ENCODE results near the gene KANSL2. TPM values are rescaled to one million over a fixed set of nuclear protein-coding genes. Genes with fewer than 3 reads are reported as not detected.
"Not testable (repeated sequence)": the region's sequence is repeated elsewhere in the genome, so short reads cannot be mapped to it uniquely, and the experiment has no call there.

Gene KANSL2
- total and polyA plus RNA-seq, 12 donors: 17.3 to 36.4 (median 22.0) TPM

- DNase-seq (no peak), ATAC-seq (no peak)
- intact Hi-C loops (cut with DNase I): loop anchor here in 1 of 10 donors (10.0 kb wide), 1 partner anchor 443 kb away; the partner anchor contains the start of gene CCDC184
- H3K27ac ChIP-seq: no peak overlapping the region
- peaks cover 0 to 34% (median 21%) of the 10 kb centered on the region in 7 donors for H3K27me3 ChIP-seq
- no peaks in the 10 kb centered on the region for H3K36me3 ChIP-seq
- TF ChIP-seq, protein P1, sequence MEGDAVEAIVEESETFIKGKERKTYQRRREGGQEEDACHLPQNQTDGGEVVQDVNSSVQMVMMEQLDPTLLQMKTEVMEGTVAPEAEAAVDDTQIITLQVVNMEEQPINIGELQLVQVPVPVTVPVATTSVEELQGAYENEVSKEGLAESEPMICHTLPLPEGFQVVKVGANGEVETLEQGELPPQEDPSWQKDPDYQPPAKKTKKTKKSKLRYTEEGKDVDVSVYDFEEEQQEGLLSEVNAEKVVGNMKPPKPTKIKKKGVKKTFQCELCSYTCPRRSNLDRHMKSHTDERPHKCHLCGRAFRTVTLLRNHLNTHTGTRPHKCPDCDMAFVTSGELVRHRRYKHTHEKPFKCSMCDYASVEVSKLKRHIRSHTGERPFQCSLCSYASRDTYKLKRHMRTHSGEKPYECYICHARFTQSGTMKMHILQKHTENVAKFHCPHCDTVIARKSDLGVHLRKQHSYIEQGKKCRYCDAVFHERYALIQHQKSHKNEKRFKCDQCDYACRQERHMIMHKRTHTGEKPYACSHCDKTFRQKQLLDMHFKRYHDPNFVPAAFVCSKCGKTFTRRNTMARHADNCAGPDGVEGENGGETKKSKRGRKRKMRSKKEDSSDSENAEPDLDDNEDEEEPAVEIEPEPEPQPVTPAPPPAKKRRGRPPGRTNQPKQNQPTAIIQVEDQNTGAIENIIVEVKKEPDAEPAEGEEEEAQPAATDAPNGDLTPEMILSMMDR (IDR thresholded peaks at IDR 0.05): no peak
- no peaks in the 10 kb centered on the region for H3K4me1 ChIP-seq
- H3K9me3 ChIP-seq: peaks cover 0 to 6% (median 0%) of the 10 kb centered on the region in 11 donors
- no peak overlapping the region for H3K4me3 ChIP-seq
- 79 to 85% methylated on average over 4 of the region's 4 CpGs for WGBS, 2 donors
Observed at GRCh38 chr12:48627556-48627955, 54.5 kb downstream of the KANSL2 start.

DNA sequence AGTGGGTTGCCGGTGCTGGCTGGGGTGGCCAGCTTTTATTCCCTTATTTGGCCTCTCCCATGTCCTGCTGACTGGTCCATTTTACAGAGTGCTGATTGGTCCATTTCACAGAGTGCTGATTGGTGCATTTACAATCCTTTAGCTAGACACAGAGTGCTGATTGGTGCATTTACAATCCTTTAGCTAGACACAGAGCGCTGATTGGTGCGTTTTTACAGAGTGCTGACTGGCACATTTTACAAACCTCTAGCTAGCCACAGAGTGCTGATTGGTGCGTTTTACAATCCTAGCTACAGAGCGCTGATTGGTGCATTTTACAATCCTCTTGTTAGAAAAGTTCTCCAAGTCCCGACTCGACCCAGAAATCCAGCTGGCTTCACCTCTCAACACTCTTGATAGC is 59.0 kb downstream of the KANSL2 start:
- H3K4me1 ChIP-seq, H3K27ac ChIP-seq, DNase-seq, ATAC-seq, H3K9me3 ChIP-seq, H3K36me3 ChIP-seq, H3K4me3 ChIP-seq: not testable (repeated sequence)
- 89 to 96% methylated on average over 7 of the region's 7 CpGs for WGBS, 2 donors
- H3K27me3 ChIP-seq: peaks cover 0 to 19% (median 2%) of the 10 kb centered on the region in 7 donors
- intact Hi-C loops (cut with DNase I): loop anchor here in 2 of 10 donors (5.0 to 10.0 kb wide), 2 partner anchors 371 to 438 kb away; partner anchors contain the start of gene CCDC184 (in 1 of the 2)

GRCh38 chr12:48618541-48618940 is 63.5 kb downstream of the KANSL2 start:
- no peaks in the 10 kb centered on the region for H3K36me3 ChIP-seq
- peaks cover 0 to 17% (median 6%) of the 10 kb centered on the region in 11 donors for H3K9me3 ChIP-seq
- H3K27ac ChIP-seq: no peak overlapping the region
- TF ChIP-seq, protein P1 (IDR thresholded peaks at IDR 0.05): peak; percentile 90 to 98 (median 96)
- peak; percentile 26 to 68 for DNase-seq
- intact Hi-C loops (cut with DNase I): loop anchor here in 5 of 10 donors (5.0 to 10.0 kb wide), 7 partner anchors 74 to 536 kb away; no protein-coding TSS in a partner anchor
- 24 to 27% methylated on average over 7 of the region's 7 CpGs for WGBS, 2 donors
- H3K4me3 ChIP-seq: no peak overlapping the region
- peaks cover 0 to 35% (median 11%) of the 10 kb centered on the region in 7 donors for H3K27me3 ChIP-seq
- H3K4me1 ChIP-seq: no peaks in the 10 kb centered on the region
- ATAC-seq: peak in 6 of 8 donors; percentile 56 to 83 (median 72)

DNA sequence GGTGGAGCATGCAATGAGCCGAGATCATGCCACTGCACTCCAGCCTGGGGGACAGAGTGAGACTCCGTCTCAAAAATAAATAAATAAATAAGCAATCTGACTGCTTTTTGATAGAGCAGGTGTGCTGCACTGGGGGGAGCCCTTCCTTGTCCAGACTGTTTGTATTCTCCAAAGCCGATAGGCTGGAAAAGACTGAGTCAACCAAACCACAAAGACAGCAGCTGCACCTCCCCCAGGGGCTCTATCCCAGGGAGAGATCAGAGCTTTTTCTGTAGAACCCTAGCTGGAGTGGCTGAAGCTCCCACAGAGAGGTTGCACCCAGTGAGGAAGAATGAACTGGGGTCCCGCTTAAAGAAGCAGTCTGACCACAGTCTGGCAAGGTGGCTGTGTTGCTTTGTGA is 66.4 kb downstream of the KANSL2 start:
- Histone ChIP-seq H3K36me3 (no peaks in the 10 kb centered on the region), H3K4me3 (no peak overlapping the region), H3K27ac (no peak overlapping the region), H3K9me3 (peaks cover 0 to 38% (median 16%) of the 10 kb centered on the region in 11 donors), H3K4me1 (no peaks in the 10 kb centered on the region), H3K27me3 (peaks cover 0 to 31% (median 9%) of the 10 kb centered on the region in 7 donors)
- WGBS, 2 donors: 83 to 86% methylated on average over 4 of the region's 4 CpGs
- DNase-seq (no peak), ATAC-seq (no peak)
- TF ChIP-seq, protein P1 (IDR thresholded peaks at IDR 0.05): no peak
- intact Hi-C loops (cut with DNase I): loop anchor here in 5 of 10 donors (5.0 to 10.0 kb wide), 7 partner anchors 71 to 533 kb away; no protein-coding TSS in a partner anchor

GRCh38 chr12:48613321-48613720 is 68.7 kb downstream of the KANSL2 start:
- TF ChIP-seq, protein P1 (IDR thresholded peaks at IDR 0.05): no peak
- peaks cover 0 to 57% (median 17%) of the 10 kb centered on the region in 11 donors for H3K9me3 ChIP-seq
- H3K27me3 ChIP-seq: peaks cover 0 to 27% (median 9%) of the 10 kb centered on the region in 7 donors
- H3K4me3 ChIP-seq: no peak overlapping the region
- no peak overlapping the region for H3K27ac ChIP-seq
- ATAC-seq (no peak), DNase-seq (no peak)
- 76% methylated on average over 1 of the region's 1 CpG for WGBS, 2 donors
- H3K4me1 ChIP-seq: no peaks in the 10 kb centered on the region
- no peaks in the 10 kb centered on the region for H3K36me3 ChIP-seq
- intact Hi-C loops (cut with DNase I): loop anchor here in 3 of 10 donors (10.0 kb wide), 4 partner anchors 69 to 419 kb away; no protein-coding TSS in a partner anchor
